ENCODE results near the gene NOVA2.
"Not testable (repeated sequence)": the region's sequence is repeated elsewhere in the genome, so short reads cannot be mapped to it uniquely, and the experiment has no call there.

NOVA2 gene

GRCh38 chr19:45900738-45901431 lies 72.8 kb downstream of the NOVA2 start:
- H3K4me3 ChIP-seq (ENCODE audit: low read depth, low read length) = peak overlapping the region; percentile 83
- DNase-seq (ENCODE audit: low read depth) = no peak

DNA sequence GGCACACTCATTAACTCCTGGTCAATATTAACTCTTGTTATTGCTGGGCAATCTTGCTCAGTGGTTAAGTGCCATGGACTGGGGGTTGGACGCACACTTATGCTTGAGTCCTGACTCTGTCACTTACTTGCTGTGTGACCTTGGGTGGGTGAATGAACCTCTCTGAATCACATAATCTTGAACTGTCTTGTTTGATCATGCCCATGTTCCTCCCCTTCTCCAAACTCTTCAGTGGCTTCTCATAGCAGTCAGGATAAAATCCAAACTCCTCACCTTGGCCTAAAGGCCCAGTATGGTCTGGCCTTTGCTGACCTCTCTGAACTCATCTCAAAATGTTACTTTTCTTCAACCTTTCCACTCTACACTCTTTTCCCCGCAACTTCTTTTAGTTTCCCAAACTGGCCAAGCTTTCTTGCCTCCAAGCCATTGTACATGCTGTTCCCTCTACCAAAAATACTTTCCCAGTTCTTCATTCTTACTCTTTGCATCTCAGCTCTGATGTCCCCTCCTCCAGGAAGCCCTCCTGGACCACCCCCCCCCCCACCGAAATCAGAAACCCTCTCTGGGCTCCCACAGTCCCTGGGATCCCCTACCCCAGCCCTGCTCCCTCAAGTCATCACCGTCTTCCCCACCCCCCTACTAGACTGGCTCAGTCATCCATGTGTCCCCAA lies 73.6 kb downstream of the NOVA2 start:
- no peak for DNase-seq (ENCODE audit: low read depth)
- no peak overlapping the region for H3K4me3 ChIP-seq (ENCODE audit: low read depth, low read length)

- no peak for DNase-seq (ENCODE audit: low read depth)
- no peak overlapping the region for H3K4me3 ChIP-seq (ENCODE audit: low read depth, low read length)
Observed at GRCh38 chr19:45899253-45899652, 74.4 kb downstream of the NOVA2 start.

- no peak overlapping the region for H3K4me3 ChIP-seq (ENCODE audit: low read depth, low read length)
- no peak for DNase-seq (ENCODE audit: low read depth)
Observed at GRCh38 chr19:45897261-45897812, 76.3 kb downstream of the NOVA2 start.

GRCh38 chr19:45895983-45896599 lies 77.6 kb downstream of the NOVA2 start:
- DNase-seq (ENCODE audit: low read depth); H3K4me3 ChIP-seq (ENCODE audit: low read depth, low read length): not testable (repeated sequence)

GRCh38 chr19:45895519-45895972 lies 78.1 kb downstream of the NOVA2 start:
- DNase-seq (ENCODE audit: low read depth) = no peak
- no peak overlapping the region for H3K4me3 ChIP-seq (ENCODE audit: low read depth, low read length)

DNA sequence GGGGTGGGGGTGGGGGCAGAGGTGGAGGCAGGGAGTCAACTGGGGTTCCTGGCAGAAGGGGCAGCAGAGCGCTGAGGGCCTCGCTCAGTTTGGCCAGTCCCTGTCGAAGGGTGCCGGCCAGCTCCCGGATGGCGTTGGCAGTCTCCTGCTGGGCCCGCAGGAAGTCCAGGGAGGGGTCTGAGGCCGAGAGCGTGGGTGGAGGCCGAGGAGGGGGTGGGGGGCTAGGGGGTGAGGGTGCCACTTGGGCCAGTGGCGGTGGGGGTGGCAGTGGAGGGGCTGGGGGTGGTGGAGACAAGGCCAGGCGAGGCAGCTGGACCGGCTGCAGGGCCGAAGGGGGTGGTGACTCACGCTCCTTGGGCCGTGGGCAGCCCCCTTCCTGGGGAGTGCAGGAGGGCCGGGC lies 82.8 kb downstream of the NOVA2 start:
- no peak for DNase-seq (ENCODE audit: low read depth)
- no peak overlapping the region for H3K4me3 ChIP-seq (ENCODE audit: low read depth, low read length)

GRCh38 chr19:45889210-45889885 lies 84.3 kb downstream of the NOVA2 start:
- no peak for DNase-seq (ENCODE audit: low read depth)
- no peak overlapping the region for H3K4me3 ChIP-seq (ENCODE audit: low read depth, low read length)

DNA sequence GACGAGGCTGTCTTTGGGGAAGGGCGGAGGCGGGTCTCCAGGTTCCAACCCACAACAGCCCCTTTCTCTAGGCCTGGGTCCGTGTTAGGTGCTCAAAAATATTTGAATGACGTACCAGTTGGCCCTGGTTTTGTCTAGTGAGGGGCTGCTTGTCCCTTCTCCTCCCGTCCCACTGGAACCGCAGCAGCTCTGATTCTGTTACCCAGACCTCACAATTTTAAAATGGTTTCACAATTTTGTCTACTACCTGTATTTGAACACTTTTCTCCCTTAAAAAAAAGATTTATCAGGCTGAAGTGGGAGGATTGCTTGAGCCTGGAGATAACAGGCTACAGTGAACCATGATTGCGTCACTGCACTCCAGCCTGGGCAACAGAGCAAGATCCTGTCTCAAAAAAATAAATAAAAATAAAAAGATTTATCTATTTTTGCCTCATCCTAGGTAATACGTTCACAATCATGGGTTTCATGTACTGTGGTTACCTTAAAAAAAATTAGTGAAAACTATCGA lies 86.4 kb downstream of the NOVA2 start:
- no peak for DNase-seq (ENCODE audit: low read depth)
- H3K4me3 ChIP-seq (ENCODE audit: low read depth, low read length) = peak overlapping the region; percentile 66

GRCh38 chr19:45886427-45887199 lies 87.1 kb downstream of the NOVA2 start:
- peak overlapping the region; percentile 66 for H3K4me3 ChIP-seq (ENCODE audit: low read depth, low read length)
- DNase-seq (ENCODE audit: low read depth) = peak; percentile 75

DNA sequence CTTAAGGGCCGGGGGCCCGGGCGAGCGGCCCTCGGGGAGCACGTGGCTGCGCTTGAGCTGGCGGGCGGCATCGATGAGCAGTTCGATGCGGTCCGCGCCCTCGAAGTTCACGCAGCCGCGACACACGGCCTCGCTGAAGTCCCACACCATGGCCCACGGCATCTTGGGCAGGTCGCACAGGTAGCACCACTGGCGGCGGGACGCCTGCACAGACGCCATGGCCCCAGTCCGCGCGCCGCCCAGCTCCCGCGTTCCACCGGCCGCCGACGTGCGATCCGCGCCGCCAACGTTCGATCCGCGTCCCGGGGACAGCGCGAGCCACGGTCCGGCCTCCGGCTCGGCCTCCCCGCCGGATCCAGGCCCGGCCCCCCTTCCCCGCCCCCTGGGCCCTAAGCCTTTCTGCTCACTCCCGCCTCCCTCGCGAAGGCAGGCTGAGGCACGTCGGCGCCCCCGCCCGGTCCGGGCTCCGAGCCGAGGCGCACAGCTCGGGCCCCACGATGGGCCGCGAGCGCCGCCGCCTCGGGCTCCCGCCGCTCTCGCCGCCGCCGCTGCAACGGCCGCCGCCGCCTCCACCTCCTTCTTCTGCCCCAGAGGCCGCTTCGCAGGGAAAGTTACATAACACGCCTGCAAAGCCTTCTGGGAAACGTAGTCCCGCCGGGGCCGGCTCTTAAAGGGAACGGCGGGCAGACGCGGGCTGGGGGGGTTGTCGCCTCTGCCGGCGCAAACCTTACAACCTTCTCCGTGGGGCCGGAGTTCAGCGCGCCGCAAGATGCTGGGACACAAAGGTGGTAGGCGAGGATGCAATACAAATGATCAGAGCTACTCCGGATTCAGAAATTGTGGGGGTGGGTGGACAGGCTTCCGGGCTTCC lies 87.9 kb downstream of the NOVA2 start, which contains the start of gene IRF2BP1:
Gene IRF2BP1 (minus strand): TSS at position 586 of the 871 bp plus-strand sequence. CDS start 367 bp downstream, at position 219.
- peak; percentile 79 for DNase-seq (ENCODE audit: low read depth)
- H3K4me3 ChIP-seq (ENCODE audit: low read depth, low read length) = peak within 1 kb of the TSS; percentile 66

- H3K4me3 ChIP-seq (ENCODE audit: low read depth, low read length) = peak overlapping the region; percentile 66
- no peak for DNase-seq (ENCODE audit: low read depth)
Observed at GRCh38 chr19:45884682-45885555, 88.7 kb downstream of the NOVA2 start.

DNA sequence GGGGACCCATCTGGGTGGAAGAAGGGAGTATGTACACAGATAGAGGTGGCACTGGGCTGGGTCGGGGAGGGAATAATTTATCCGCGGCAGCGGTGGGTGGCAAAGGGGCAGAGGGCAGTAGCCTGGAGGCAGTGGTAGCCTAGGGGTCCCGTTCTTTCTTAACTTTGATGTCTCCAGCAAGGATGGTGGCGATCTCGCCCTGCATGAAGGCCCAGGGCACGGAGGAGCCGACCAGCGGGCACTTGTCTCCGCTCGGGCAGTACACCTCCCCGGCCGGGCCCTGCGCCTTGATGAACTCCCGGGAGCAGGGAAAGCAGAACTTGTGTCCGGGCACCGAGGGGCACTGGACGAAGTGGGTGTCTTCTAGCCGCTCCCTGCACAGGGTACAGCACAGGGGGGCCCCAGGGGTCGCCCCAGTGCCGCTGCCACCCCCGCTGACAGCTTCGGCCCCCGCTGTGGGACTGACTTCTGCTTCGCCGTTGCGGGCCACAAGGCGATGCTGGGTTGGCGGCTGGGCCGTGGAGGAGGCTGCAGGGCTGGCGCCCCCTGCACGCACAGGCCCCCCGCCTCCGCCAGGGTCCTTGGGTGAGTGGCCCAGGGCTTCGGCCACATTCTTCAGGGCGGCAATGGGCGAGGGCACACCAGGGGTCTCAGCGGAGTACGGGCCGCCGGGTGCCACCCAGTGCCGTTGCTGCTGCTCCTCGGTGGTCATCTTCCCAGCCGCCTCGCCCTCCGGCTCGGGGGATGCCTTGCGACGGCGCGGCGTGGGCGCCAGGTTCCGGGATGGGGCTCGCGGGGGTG lies 89.6 kb downstream of the NOVA2 start:
- DNase-seq (ENCODE audit: low read depth) = no peak
- H3K4me3 ChIP-seq (ENCODE audit: low read depth, low read length) = no peak overlapping the region
